Measurements from ENCODE around the gene RARA. TPM values are rescaled to one million over a fixed set of nuclear protein-coding genes. Genes with fewer than 3 reads are reported as not detected.
"Not testable (repeated sequence)": the region's sequence is repeated elsewhere in the genome, so short reads cannot be mapped to it uniquely, and the experiment has no call there.

The RARA gene
- polyA plus RNA-seq, 3 donors, result 14.9 to 63.9 (median 29.4) TPM

DNA sequence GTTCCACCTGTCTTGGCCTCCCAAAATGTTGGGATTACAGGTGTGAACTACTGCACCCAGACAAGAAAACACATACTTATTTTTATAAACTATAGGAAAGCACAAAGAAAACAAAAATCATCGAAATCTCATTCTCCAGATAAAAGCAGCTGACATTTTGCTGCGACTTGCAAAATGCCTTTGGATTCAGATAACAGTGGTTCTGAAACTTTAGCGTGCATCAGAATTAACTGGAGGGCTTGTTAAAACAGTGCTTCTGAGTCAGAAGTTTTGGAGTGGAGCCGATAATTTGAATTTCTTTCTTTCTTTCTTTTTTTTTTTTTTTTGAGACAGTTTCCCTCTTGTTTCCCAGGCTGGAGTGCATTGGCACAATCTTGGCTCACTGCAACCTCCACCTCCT, 73.3 kb downstream of the RARA start:
- H3K9me3 ChIP-seq (replicated peaks in 1 of 2; ENCODE audit: control insufficient read depth in 1 of 2, insufficient read depth in 1 of 2, low read length in 2 of 2), result no peaks in the 10 kb centered on the region
- no peak overlapping the region for H3K9ac ChIP-seq (ENCODE audit: insufficient read depth, low read length, poor library complexity, severe bottlenecking)
- H3K27ac ChIP-seq (ENCODE audit: low read depth in 1 of 2, low read length in 2 of 2), result no peak overlapping the region
- H3K4me2 ChIP-seq (replicated peaks; ENCODE audit: extremely low read depth, low read length, poor library complexity, severe bottlenecking), result no peak overlapping the region
- H3K79me2 ChIP-seq (ENCODE audit: insufficient read depth, low read length), result no peaks in the 10 kb centered on the region
- intact Hi-C loops (cut with micrococcal nuclease), result no loop called here
- Mint-ChIP-seq H3K4me1 (no peaks in the 10 kb centered on the region), H3K27me3 (ENCODE audit: low read depth in 3 of 3) (peaks cover 0 to under 1% (median 0%) of the 10 kb centered on the region in 3 donors), H3K27ac (no peak overlapping the region), H3K36me3 (peaks cover 2 to 30% of the 10 kb centered on the region in 2 donors), H3K4me3 (no peak overlapping the region), H3K9me3 (no peaks in the 10 kb centered on the region)
- no peaks in the 10 kb centered on the region for H4K20me1 ChIP-seq (ENCODE audit: insufficient read depth, low read length)
- no CpG with 5 or more reads among the region's 4 CpGs for WGBS (ENCODE audit: insufficient coverage)
- DNase-seq, result no peak
- no peaks in the 10 kb centered on the region for H3K27me3 ChIP-seq (ENCODE audit: control insufficient read depth in 2 of 2, insufficient read depth in 2 of 2, low read length in 2 of 2)
- no peak overlapping the region for H2AFZ ChIP-seq (ENCODE audit: insufficient read depth, low read depth, low read length, poor library complexity, severe bottlenecking)
- no peak for TF ChIP-seq CTCF (IDR thresholded peaks at IDR 0.05)
- H3K4me3 ChIP-seq (replicated peaks in 1 of 3; ENCODE audit: low read depth in 2 of 3, low read length in 3 of 3), result no peak overlapping the region
- no peaks in the 10 kb centered on the region for H3K4me1 ChIP-seq (ENCODE audit: control insufficient read depth in 1 of 2, insufficient read depth in 2 of 2, low read length in 2 of 2)
- H3K36me3 ChIP-seq (replicated peaks in 1 of 2; ENCODE audit: control insufficient read depth in 1 of 2, insufficient read depth in 2 of 2, low read length in 2 of 2), result peaks cover 3 to 20% of the 10 kb centered on the region in 2 donors

GRCh38 chr17:40386555-40386954, 77.6 kb downstream of the RARA start:
- DNase-seq; intact Hi-C loops (cut with micrococcal nuclease); H3K4me3 Mint-ChIP-seq; H3K27me3 Mint-ChIP-seq (ENCODE audit: low read depth in 3 of 3); H3K27me3 ChIP-seq (ENCODE audit: control insufficient read depth in 2 of 2, insufficient read depth in 2 of 2, low read length in 2 of 2); H3K4me2 ChIP-seq (replicated peaks; ENCODE audit: extremely low read depth, low read length, poor library complexity, severe bottlenecking); H3K9me3 Mint-ChIP-seq; H2AFZ ChIP-seq (ENCODE audit: insufficient read depth, low read depth, low read length, poor library complexity, severe bottlenecking); H3K27ac ChIP-seq (ENCODE audit: low read depth in 1 of 2, low read length in 2 of 2); H3K4me3 ChIP-seq (replicated peaks in 1 of 3; ENCODE audit: low read depth in 2 of 3, low read length in 3 of 3); H3K4me1 Mint-ChIP-seq; H3K79me2 ChIP-seq (ENCODE audit: insufficient read depth, low read length); H3K4me1 ChIP-seq (ENCODE audit: control insufficient read depth in 1 of 2, insufficient read depth in 2 of 2, low read length in 2 of 2); H3K9ac ChIP-seq (ENCODE audit: insufficient read depth, low read length, poor library complexity, severe bottlenecking); H3K27ac Mint-ChIP-seq; H3K9me3 ChIP-seq (replicated peaks in 1 of 2; ENCODE audit: control insufficient read depth in 1 of 2, insufficient read depth in 1 of 2, low read length in 2 of 2); H4K20me1 ChIP-seq (ENCODE audit: insufficient read depth, low read length): not testable (repeated sequence)
- H3K36me3 ChIP-seq (replicated peaks in 1 of 2; ENCODE audit: control insufficient read depth in 1 of 2, insufficient read depth in 2 of 2, low read length in 2 of 2), result peaks cover 34 to 63% of the 10 kb centered on the region in 2 donors
- no CpG with 5 or more reads among the region's 3 CpGs for WGBS (ENCODE audit: insufficient coverage)
- H3K36me3 Mint-ChIP-seq, result peaks cover 26 to 62% of the 10 kb centered on the region in 2 donors

Measured in CD14-positive monocyte (primary cell).